ENCODE results near the gene GPC4.

The GPC4 gene

DNA sequence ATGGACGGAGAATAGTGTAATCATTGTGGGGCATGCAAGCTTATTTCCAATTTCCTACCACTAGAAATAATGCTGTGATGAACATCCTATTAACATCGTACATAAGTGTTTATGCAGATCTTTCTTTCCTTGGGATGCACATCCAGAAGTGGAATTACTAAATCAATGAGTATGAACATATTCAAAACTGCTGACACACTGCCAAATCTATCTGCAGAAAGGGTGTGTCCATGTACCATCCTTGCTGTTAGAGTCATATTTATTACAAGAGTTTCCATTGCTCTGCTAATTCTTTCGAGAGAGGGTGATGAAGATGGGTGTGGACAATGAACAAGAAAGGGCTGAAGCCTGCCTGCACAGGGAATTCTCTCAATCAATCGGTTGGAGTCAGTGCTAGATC, 82.6 kb downstream of the GPC4 start:
- no peaks in the 10 kb centered on the region for H3K27me3 ChIP-seq (ENCODE audit: low read length)
- H3K27ac ChIP-seq (ENCODE audit: low read depth, low read length): no peak overlapping the region
- no peak for TF ChIP-seq EZH2phosphoT487 (conservative IDR thresholded peaks at IDR 0.05; ENCODE audit: low read length)
- TF ChIP-seq, protein P1, sequence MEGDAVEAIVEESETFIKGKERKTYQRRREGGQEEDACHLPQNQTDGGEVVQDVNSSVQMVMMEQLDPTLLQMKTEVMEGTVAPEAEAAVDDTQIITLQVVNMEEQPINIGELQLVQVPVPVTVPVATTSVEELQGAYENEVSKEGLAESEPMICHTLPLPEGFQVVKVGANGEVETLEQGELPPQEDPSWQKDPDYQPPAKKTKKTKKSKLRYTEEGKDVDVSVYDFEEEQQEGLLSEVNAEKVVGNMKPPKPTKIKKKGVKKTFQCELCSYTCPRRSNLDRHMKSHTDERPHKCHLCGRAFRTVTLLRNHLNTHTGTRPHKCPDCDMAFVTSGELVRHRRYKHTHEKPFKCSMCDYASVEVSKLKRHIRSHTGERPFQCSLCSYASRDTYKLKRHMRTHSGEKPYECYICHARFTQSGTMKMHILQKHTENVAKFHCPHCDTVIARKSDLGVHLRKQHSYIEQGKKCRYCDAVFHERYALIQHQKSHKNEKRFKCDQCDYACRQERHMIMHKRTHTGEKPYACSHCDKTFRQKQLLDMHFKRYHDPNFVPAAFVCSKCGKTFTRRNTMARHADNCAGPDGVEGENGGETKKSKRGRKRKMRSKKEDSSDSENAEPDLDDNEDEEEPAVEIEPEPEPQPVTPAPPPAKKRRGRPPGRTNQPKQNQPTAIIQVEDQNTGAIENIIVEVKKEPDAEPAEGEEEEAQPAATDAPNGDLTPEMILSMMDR (IDR thresholded peaks at IDR 0.05; ENCODE audit: insufficient read depth, low read length, poor library complexity, severe bottlenecking): no peak
- H3K79me2 ChIP-seq (ENCODE audit: insufficient read depth, low read length): no peaks in the 10 kb centered on the region
- no peak overlapping the region for H3K4me3 ChIP-seq (ENCODE audit: insufficient read depth, low read length, poor library complexity, severe bottlenecking)
- no peak overlapping the region for H3K4me2 ChIP-seq (ENCODE audit: low read depth, low read length, poor library complexity, severe bottlenecking)
- H2AFZ ChIP-seq (ENCODE audit: low read depth, low read length, severe bottlenecking): no peak overlapping the region
- H3K9ac ChIP-seq (ENCODE audit: low read length): no peak overlapping the region
- H3K9me2 ChIP-seq (replicated peaks; ENCODE audit: insufficient read depth, low read length): no peaks in the 10 kb centered on the region
- no peaks in the 10 kb centered on the region for H3F3A ChIP-seq (ENCODE audit: insufficient read depth)
- H3K36me3 ChIP-seq (ENCODE audit: low read length): no peaks in the 10 kb centered on the region
- H3K9me3 ChIP-seq (ENCODE audit: insufficient read depth, low read length): no peaks in the 10 kb centered on the region
- H4K20me1 ChIP-seq (ENCODE audit: low read depth, low read length): no peaks in the 10 kb centered on the region

DNA sequence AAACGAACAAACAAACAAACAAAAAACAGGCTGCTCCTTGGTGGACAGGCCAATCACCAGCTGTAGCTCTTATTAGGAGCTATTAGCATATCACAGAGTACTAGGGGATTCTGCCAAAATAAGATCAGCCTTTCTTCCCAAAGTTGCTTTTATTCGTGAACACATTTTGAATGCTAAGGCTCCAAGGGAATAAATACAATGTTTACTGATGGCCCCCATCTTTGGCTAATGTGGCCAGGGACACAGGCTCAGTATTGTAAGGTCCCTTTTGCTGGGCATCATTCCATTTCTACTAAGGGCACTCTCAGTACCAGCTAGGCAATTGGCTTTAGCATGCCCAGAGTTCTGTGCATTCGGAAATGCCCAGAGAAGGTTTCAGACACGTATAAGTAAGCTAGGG, 84.3 kb downstream of the GPC4 start:
- Histone ChIP-seq H3K9me2 (replicated peaks; ENCODE audit: insufficient read depth, low read length) (no peaks in the 10 kb centered on the region), H3K4me2 (ENCODE audit: low read depth, low read length, poor library complexity, severe bottlenecking) (no peak overlapping the region), H3F3A (ENCODE audit: insufficient read depth) (no peaks in the 10 kb centered on the region), H3K9ac (ENCODE audit: low read length) (no peak overlapping the region), H3K79me2 (ENCODE audit: insufficient read depth, low read length) (no peaks in the 10 kb centered on the region), H3K36me3 (ENCODE audit: low read length) (no peaks in the 10 kb centered on the region), H3K9me3 (ENCODE audit: insufficient read depth, low read length) (no peaks in the 10 kb centered on the region), H3K4me3 (ENCODE audit: insufficient read depth, low read length, poor library complexity, severe bottlenecking) (no peak overlapping the region), H3K27ac (ENCODE audit: low read depth, low read length) (no peak overlapping the region), H2AFZ (ENCODE audit: low read depth, low read length, severe bottlenecking) (no peak overlapping the region), H3K27me3 (ENCODE audit: low read length) (no peaks in the 10 kb centered on the region), H4K20me1 (ENCODE audit: low read depth, low read length) (no peaks in the 10 kb centered on the region)
- TF ChIP-seq EZH2phosphoT487 (conservative IDR thresholded peaks at IDR 0.05; ENCODE audit: low read length): no peak
- TF ChIP-seq, protein P1 (IDR thresholded peaks at IDR 0.05; ENCODE audit: insufficient read depth, low read length, poor library complexity, severe bottlenecking): no peak

DNA sequence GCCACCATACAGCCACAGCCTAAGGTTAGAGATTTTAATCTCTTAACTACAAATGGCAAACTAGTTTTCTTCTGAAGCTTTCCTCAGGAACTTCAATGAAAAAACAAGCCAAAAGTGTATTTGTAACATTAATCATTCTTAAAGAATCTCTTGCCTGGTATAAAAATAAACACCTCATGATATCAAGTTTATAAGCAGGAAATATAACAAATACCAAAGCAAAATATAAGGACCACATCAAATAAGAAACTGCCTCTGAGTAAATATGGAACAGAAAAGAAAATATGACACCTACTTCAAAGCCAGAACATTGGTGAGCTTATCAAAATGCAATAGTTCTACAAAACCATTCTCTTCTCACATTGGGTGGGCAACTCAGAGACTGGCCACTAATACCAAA, 89.9 kb downstream of the GPC4 start:
- H3K27me3 ChIP-seq (ENCODE audit: low read length): no peaks in the 10 kb centered on the region

More for the DNA sequence above, 89.9 kb downstream of the GPC4 start:
- no peak overlapping the region for H3K27ac ChIP-seq (ENCODE audit: low read depth, low read length)
- H3K36me3 ChIP-seq (ENCODE audit: low read length): no peaks in the 10 kb centered on the region
- no peak overlapping the region for H2AFZ ChIP-seq (ENCODE audit: low read depth, low read length, severe bottlenecking)
- H3K4me3 ChIP-seq (ENCODE audit: insufficient read depth, low read length, poor library complexity, severe bottlenecking): no peak overlapping the region
- no peaks in the 10 kb centered on the region for H3K79me2 ChIP-seq (ENCODE audit: insufficient read depth, low read length)
- H3K4me2 ChIP-seq (ENCODE audit: low read depth, low read length, poor library complexity, severe bottlenecking): no peak overlapping the region
- no peaks in the 10 kb centered on the region for H3F3A ChIP-seq (ENCODE audit: insufficient read depth)
- H3K9me3 ChIP-seq (ENCODE audit: insufficient read depth, low read length): no peaks in the 10 kb centered on the region
- no peaks in the 10 kb centered on the region for H4K20me1 ChIP-seq (ENCODE audit: low read depth, low read length)
- TF ChIP-seq EZH2phosphoT487 (conservative IDR thresholded peaks at IDR 0.05; ENCODE audit: low read length): no peak
- TF ChIP-seq, protein P1 (IDR thresholded peaks at IDR 0.05; ENCODE audit: insufficient read depth, low read length, poor library complexity, severe bottlenecking): no peak
- H3K9me2 ChIP-seq (replicated peaks; ENCODE audit: insufficient read depth, low read length): no peaks in the 10 kb centered on the region
- H3K9ac ChIP-seq (ENCODE audit: low read length): no peak overlapping the region

All from SU-DHL-6 (cell line).